ENCODE data around the gene TUBA1A. TPM values are rescaled to one million over a fixed set of nuclear protein-coding genes. Genes with fewer than 3 reads are reported as not detected.
"Not testable (repeated sequence)": the region's sequence is repeated elsewhere in the genome, so short reads cannot be mapped to it uniquely, and the experiment has no call there.

TUBA1A gene
- total RNA-seq, result 250 TPM
- long read RNA-seq, transcript TUBA1A-201 (4 exons, 1,887 nt), result minor isoform, 43 of 589 reads
- long read RNA-seq, transcript TUBA1A-207 (3 exons, 1,384 nt), result minor isoform, 25 of 589 reads
- long read RNA-seq, transcript TUBA1A-202 (4 exons, 1,915 nt), result major isoform, 465 of 589 reads
- long read RNA-seq, partial matches to known transcripts, result 6 of 589 reads
- long read RNA-seq, other reads (novel, unspliced or antisense), result 50 of 589 reads

- DNase-seq (ENCODE audit: low spot score), result peak; percentile 97
- intact Hi-C loops (cut with DNase I), result loop anchor here (1.0 kb wide), 2 partner anchors 45 to 58 kb away; partner anchors contain the start of gene TUBA1B
Observed at GRCh38 chr12:49188916-49189367, at the start of gene TUBA1A. TSS of gene TUBA1A (minus strand) at chr12:49189080. CDS start at chr12:49188979, 101 bp downstream.

DNA sequence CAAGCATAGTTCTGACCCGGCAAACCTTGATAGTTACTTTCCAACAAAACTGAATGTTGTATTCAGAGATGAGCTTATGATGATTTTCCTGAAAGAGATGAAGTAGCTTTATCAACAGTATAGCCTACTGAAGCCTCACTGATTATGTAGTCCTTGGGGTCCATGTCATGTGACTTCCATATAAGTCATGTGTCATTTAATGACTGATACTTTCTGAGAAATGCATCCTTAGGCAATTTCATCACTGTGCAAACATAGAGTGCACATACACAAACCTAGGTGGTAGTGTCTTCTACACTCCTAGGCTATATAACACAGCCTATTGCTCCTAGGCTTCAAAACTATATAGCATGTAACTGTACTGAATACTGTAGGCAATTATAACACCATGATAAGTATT, 47.5 kb upstream of the TUBA1A start:
- no peak for DNase-seq (ENCODE audit: low spot score)
- intact Hi-C loops (cut with DNase I), result no loop called here

GRCh38 chr12:49233842-49234526, 45.1 kb upstream of the TUBA1A start:
- peak; percentile 94 for DNase-seq (ENCODE audit: low spot score)
- intact Hi-C loops (cut with DNase I), result loop anchor here (1.0 to 2.0 kb wide), 4 partner anchors 19 to 169 kb away; no protein-coding TSS in a partner anchor

DNA sequence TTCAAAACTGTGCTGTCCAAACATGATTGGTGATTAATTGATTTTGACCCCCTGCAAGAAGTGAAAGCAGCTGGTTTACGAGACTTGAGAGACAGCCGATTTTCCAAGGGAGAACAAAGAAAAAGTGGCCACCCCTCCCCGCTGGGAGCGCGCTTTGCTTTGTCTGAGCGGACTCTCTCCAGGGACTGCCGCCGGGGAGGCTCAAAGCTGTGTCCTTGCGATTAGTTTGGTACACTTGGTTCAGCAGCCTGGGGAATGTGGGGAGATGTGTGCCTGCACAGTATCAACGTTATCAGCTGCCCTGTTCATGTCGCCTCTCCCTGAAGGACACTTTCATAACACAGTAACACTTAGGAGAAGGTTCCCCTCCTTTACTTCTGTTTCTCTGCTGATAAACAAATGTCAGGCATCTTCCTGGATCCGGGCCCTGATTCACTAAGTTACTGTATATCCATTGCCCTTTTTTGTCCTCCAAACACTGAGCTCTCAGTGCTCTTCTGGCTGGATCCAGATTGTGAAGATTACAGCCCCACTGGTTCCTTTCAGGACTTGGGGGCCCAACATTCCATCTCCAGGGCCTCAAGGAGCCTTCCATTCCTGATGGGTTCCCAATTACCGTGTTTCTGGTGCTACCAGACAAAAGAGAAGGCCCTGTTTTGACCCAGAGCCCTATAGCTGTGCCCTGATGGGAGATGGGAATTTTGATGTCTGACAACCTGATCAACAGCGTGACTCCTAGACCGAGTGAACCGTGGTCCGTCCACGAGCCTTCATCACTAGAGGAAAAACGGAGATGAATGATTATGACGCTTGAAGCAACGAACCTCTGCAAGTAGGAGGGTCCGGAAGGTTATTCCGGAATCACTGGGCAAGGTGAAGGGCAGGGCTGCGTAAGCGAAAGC, 44.3 kb upstream of the TUBA1A start:
- intact Hi-C loops (cut with DNase I), result no loop called here
- peak; percentile 83 for DNase-seq (ENCODE audit: low spot score)

GRCh38 chr12:49231878-49232655, 43.2 kb upstream of the TUBA1A start:
- intact Hi-C loops (cut with DNase I), result no loop called here
- DNase-seq (ENCODE audit: low spot score), result no peak

- DNase-seq (ENCODE audit: low spot score), result no peak
- intact Hi-C loops (cut with DNase I), result no loop called here
Observed at GRCh38 chr12:49230805-49231194, 41.9 kb upstream of the TUBA1A start.

DNA sequence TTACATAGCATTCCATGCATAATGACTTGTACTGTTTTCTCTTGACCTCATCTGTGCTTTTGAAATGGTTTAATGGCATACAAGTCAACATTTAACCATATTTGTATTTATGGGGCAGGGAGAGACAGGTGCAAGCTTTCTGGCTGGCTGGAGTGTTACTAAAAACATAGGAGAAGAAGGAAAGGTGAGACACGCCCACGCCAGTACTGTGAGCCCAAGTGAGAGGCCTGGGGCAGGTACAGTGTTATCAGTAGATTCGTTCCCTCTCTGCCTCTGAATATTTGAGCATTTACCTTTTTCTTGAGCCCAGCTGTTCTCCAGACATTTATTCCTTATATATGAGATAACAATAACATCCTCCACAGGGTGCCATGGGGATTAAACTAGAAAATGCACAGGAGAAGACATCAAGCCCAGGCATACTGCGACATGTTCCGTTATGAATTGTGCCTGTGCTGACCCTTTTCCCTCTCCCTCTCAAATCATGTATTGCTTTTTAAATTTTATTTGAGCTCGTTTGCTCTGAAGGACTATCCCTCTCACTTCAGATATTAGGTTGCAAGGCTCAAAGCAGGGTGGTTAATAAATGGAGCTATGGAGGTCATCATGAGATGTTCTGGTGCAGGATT, 41.4 kb upstream of the TUBA1A start:
- intact Hi-C loops (cut with DNase I), result no loop called here

GRCh38 chr12:49228653-49229052, 39.8 kb upstream of the TUBA1A start:
- intact Hi-C loops (cut with DNase I), result no loop called here

More for the DNA sequence above, 41.4 kb upstream of the TUBA1A start:
- no peak for DNase-seq (ENCODE audit: low spot score)

DNA sequence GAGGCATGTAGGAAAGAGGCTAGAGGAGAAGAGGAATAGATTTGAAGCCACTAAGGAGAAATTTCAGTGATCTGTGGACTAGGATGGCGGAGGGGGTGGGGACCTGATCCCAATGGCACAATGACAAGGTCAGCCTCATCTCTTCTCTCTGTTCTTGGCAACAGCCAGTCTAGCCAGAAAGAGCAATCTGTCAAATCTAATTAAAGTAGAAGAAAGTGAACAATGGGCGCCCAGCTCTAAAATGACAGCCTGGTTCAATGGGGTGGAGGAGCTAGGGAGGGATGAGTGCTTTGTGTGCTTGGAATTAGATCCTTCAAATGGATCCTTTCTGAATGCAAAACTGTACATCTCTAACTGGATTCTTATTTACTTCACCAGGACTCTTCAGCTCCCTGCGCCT, 38.8 kb upstream of the TUBA1A start:
- no peak for DNase-seq (ENCODE audit: low spot score)
- intact Hi-C loops (cut with DNase I), result no loop called here

More at GRCh38 chr12:49228653-49229052, 39.8 kb upstream of the TUBA1A start:
- DNase-seq (ENCODE audit: low spot score), result no peak

GRCh38 chr12:49225576-49226166, 36.8 kb upstream of the TUBA1A start:
- no peak for DNase-seq (ENCODE audit: low spot score)
- intact Hi-C loops (cut with DNase I), result no loop called here

GRCh38 chr12:49223590-49224369, 34.9 kb upstream of the TUBA1A start:
- no peak for DNase-seq (ENCODE audit: low spot score)
- intact Hi-C loops (cut with DNase I), result no loop called here

GRCh38 chr12:49223122-49223521, 34.2 kb upstream of the TUBA1A start:
- intact Hi-C loops (cut with DNase I), result no loop called here
- DNase-seq (ENCODE audit: low spot score), result no peak

- DNase-seq (ENCODE audit: low spot score), result no peak
- intact Hi-C loops (cut with DNase I), result no loop called here
Observed at GRCh38 chr12:49220972-49221371, 32.1 kb upstream of the TUBA1A start.

GRCh38 chr12:49219417-49220026, 30.6 kb upstream of the TUBA1A start:
- DNase-seq (ENCODE audit: low spot score), result no peak
- intact Hi-C loops (cut with DNase I), result no loop called here

- intact Hi-C loops (cut with DNase I), result no loop called here
- DNase-seq (ENCODE audit: low spot score), result no peak
Observed at GRCh38 chr12:49212572-49212971, 23.7 kb upstream of the TUBA1A start.

- DNase-seq (ENCODE audit: low spot score); intact Hi-C loops (cut with DNase I): not testable (repeated sequence)
Observed at GRCh38 chr12:49210703-49211102, 21.8 kb upstream of the TUBA1A start.

DNA sequence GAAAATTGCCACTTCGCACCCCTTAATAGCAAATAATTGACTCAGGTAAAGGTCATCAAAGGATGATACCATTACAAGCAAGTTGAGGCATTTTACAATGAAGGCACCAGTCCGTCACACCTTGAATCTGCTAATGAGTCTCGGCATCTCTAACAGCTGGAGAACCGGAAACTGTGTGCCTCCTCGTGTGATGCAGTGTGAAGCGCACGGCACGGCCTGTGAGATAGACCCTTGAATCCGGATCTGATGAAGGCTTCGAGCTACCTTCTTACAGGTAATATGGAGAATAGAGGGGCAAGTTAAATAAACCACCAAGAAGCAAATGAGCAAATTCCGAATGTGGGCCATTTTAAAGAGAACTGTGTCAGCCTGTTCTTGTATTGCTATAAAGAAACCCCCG, 19.8 kb upstream of the TUBA1A start:
- no peak for DNase-seq (ENCODE audit: low spot score)
- intact Hi-C loops (cut with DNase I), result no loop called here

Measured in cardiac septum (tissue), 1 donor.